ENCODE results near the gene PLEKHA7.

PLEKHA7 gene

DNA sequence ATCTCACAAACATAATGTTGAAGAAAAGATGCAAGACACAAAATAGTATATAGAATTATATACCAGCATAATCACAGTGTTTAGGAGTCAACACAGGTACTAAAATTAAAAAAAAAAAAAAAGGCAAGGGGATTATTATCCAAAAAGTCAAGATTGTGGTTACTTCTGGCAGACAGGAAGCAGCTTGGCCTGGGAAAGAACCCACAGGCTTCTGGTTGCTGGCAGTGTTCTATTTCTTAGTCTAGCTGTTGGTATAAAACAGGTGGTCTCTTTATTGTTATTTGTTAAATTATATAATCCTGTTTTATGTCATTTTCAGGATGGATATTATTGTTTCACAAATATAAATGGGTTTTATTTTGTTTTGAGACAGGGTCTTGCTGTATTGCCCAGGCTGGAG, 221.8 kb downstream of the PLEKHA7 start:
- H3K4me2 ChIP-seq (ENCODE audit: low read length), result no peak overlapping the region
- H3K9me2 ChIP-seq (replicated peaks; ENCODE audit: control insufficient read depth, low read length), result no peaks in the 10 kb centered on the region
- TF ChIP-seq, protein P1, sequence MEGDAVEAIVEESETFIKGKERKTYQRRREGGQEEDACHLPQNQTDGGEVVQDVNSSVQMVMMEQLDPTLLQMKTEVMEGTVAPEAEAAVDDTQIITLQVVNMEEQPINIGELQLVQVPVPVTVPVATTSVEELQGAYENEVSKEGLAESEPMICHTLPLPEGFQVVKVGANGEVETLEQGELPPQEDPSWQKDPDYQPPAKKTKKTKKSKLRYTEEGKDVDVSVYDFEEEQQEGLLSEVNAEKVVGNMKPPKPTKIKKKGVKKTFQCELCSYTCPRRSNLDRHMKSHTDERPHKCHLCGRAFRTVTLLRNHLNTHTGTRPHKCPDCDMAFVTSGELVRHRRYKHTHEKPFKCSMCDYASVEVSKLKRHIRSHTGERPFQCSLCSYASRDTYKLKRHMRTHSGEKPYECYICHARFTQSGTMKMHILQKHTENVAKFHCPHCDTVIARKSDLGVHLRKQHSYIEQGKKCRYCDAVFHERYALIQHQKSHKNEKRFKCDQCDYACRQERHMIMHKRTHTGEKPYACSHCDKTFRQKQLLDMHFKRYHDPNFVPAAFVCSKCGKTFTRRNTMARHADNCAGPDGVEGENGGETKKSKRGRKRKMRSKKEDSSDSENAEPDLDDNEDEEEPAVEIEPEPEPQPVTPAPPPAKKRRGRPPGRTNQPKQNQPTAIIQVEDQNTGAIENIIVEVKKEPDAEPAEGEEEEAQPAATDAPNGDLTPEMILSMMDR (IDR thresholded peaks at IDR 0.05; ENCODE audit: low read depth, low read length, poor library complexity, severe bottlenecking), result no peak
- TF ChIP-seq EZH2phosphoT487 (IDR thresholded peaks at IDR 0.05; ENCODE audit: borderline replicate concordance, low read length), result no peak
- peaks cover 6% of the 10 kb centered on the region for H3K27me3 ChIP-seq (ENCODE audit: control insufficient read depth, low read length)
- no peaks in the 10 kb centered on the region; the same call in 1 of the 2 replicates for H4K20me1 ChIP-seq (ENCODE audit: control insufficient read depth, insufficient read depth, low read depth, low read length)
- H3K36me3 ChIP-seq (ENCODE audit: control insufficient read depth, low read length), result no peaks in the 10 kb centered on the region
- no peaks in the 10 kb centered on the region for H3K79me2 ChIP-seq (ENCODE audit: control insufficient read depth, low read length)
- H3K9me3 ChIP-seq (ENCODE audit: control insufficient read depth, insufficient read depth, low read length), result no peaks in the 10 kb centered on the region
- H3K4me1 ChIP-seq (ENCODE audit: control insufficient read depth, low read length), result no peaks in the 10 kb centered on the region
- no peak overlapping the region for H3K4me3 ChIP-seq (ENCODE audit: low read length)
- H3F3A ChIP-seq (ENCODE audit: control insufficient read depth, insufficient read depth), result no peaks in the 10 kb centered on the region
- H3K27ac ChIP-seq (ENCODE audit: low read depth, low read length), result no peak overlapping the region

DNA sequence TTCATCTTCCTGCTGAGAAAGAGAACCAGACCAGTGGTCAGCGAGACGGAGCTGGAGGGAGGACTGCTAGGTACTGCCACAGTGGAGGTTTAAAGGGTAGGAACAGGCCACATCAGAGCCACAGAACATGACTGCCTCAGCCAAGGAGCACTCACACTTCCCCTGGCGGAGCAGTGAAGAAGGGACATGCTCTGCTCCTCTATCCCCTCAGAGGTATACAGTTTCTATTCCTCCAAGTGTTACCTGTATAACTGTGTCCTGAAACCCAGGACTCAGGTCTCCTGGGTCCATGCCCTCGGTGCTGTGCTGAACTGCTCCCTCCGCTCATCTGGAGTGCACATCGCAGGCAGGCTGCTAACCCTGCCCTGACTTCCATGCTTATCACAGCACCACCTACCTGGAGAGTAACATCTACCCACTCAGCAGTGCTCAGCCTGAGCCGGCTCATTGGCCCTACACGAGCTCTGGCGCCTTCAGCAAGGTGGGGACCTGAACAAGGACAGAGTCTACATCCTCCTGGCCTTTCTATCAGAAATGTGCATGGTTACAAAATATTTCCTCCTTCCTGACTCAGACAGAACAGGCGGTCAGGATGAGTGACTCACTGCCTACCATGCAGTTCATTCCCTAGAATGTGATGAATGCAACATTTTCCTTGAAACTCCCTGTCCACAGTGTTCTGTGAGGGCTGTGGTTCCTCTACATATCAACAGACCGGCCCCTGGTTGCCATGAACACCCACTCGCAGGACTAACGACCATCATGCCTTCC, 222.8 kb downstream of the PLEKHA7 start:
- TF ChIP-seq, protein P1 (IDR thresholded peaks at IDR 0.05; ENCODE audit: low read depth, low read length, poor library complexity, severe bottlenecking), result no peak
- no peak for TF ChIP-seq EZH2phosphoT487 (IDR thresholded peaks at IDR 0.05; ENCODE audit: borderline replicate concordance, low read length)
- Histone ChIP-seq H3K4me2 (ENCODE audit: low read length) (no peak overlapping the region), H3K27me3 (ENCODE audit: control insufficient read depth, low read length) (peaks cover 6% of the 10 kb centered on the region), H3K4me1 (ENCODE audit: control insufficient read depth, low read length) (no peaks in the 10 kb centered on the region), H3K79me2 (ENCODE audit: control insufficient read depth, low read length) (no peaks in the 10 kb centered on the region), H3F3A (ENCODE audit: control insufficient read depth, insufficient read depth) (no peaks in the 10 kb centered on the region), H3K9me3 (ENCODE audit: control insufficient read depth, insufficient read depth, low read length) (no peaks in the 10 kb centered on the region), H3K4me3 (ENCODE audit: low read length) (no peak overlapping the region), H3K27ac (ENCODE audit: low read depth, low read length) (no peak overlapping the region), H3K36me3 (ENCODE audit: control insufficient read depth, low read length) (no peaks in the 10 kb centered on the region), H3K9me2 (replicated peaks; ENCODE audit: control insufficient read depth, low read length) (no peaks in the 10 kb centered on the region), H4K20me1 (ENCODE audit: control insufficient read depth, insufficient read depth, low read depth, low read length) (no peaks in the 10 kb centered on the region; the same call in 1 of the 2 replicates)

DNA sequence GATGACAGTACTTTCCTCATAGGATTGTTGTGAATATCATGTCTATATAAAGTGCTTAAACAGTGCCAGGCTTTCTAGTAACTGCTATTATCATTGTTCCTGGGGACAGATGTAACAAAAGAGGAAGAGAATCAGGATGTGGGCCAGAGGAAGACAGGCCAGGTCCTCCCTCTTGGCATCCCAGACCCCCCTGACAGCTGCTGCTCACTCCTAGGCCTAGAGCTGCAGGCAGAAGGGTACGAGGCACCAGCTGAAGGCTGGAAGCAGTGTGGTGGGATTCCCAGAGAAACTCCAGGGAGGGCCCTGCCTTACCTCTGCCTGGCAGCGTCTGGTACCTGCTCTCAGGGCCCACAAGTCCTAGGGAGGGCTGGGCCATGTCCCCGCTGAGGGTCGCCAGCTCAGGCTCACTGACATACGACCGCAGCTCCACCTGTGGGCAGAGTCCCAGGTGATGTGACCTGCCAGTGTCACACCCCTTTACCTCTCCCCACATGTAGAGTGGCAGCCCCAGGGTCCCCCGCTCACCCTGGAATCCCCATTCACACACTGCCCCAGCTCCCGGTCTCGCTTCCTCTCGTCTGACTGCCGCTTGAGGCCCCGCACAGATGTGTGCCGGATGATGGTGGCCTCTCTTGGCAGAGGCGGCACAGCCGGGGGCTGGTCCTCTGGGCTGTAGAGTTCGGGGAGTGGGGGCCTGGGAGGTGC, 223.6 kb downstream of the PLEKHA7 start:
- H3K9me3 ChIP-seq (ENCODE audit: control insufficient read depth, insufficient read depth, low read length), result no peaks in the 10 kb centered on the region
- H3K4me2 ChIP-seq (ENCODE audit: low read length), result no peak overlapping the region
- H4K20me1 ChIP-seq (ENCODE audit: control insufficient read depth, insufficient read depth, low read depth, low read length), result no peaks in the 10 kb centered on the region; the same call in 1 of the 2 replicates
- no peak overlapping the region for H3K4me3 ChIP-seq (ENCODE audit: low read length)
- H3K4me1 ChIP-seq (ENCODE audit: control insufficient read depth, low read length), result no peaks in the 10 kb centered on the region
- H3K9me2 ChIP-seq (replicated peaks; ENCODE audit: control insufficient read depth, low read length), result no peaks in the 10 kb centered on the region
- H3K36me3 ChIP-seq (ENCODE audit: control insufficient read depth, low read length), result no peaks in the 10 kb centered on the region
- TF ChIP-seq, protein P1 (IDR thresholded peaks at IDR 0.05; ENCODE audit: low read depth, low read length, poor library complexity, severe bottlenecking), result no peak
- TF ChIP-seq EZH2phosphoT487 (IDR thresholded peaks at IDR 0.05; ENCODE audit: borderline replicate concordance, low read length), result no peak
- peaks cover 6% of the 10 kb centered on the region for H3K27me3 ChIP-seq (ENCODE audit: control insufficient read depth, low read length)
- H3F3A ChIP-seq (ENCODE audit: control insufficient read depth, insufficient read depth), result no peaks in the 10 kb centered on the region
- H3K79me2 ChIP-seq (ENCODE audit: control insufficient read depth, low read length), result no peaks in the 10 kb centered on the region
- no peak overlapping the region for H3K27ac ChIP-seq (ENCODE audit: low read depth, low read length)

All from DOHH2 (cell line).